HG03139 (cell line): ENCODE measurements around the gene PCDH9.

Experiments used
- ATAC-seq: cut with Tn5 transposase; IDR thresholded peaks from one replicate; pipeline ENCODE4 v1.9.1; 2021; ENCODE audit not compliant: unreplicated experiment

Gene PCDH9

GRCh38 chr13:66556306-66556705 is 673.8 kb downstream of the PCDH9 start:
- no peak for ATAC-seq

- ATAC-seq: no peak
Observed at GRCh38 chr13:66553391-66553790, 676.7 kb downstream of the PCDH9 start.

DNA sequence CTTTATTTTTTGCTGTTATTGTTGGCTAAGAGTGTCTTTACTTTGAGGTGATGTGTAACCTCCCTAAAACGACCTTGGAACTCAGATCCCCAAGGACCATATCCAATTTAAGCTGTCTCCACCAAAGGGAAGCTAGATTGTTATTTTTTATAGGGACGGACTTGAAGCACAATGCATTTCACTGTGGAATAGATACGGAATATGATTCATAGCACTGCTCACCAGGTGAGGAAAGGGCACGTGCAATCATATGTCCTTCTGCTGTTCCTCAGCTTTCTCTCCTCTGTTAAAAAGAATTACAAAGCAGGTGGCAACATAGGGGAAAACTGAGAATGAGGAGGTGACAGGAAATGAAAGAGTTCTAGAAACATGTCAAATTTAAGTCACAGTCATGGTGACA is 679.0 kb downstream of the PCDH9 start:
- no peak for ATAC-seq

DNA sequence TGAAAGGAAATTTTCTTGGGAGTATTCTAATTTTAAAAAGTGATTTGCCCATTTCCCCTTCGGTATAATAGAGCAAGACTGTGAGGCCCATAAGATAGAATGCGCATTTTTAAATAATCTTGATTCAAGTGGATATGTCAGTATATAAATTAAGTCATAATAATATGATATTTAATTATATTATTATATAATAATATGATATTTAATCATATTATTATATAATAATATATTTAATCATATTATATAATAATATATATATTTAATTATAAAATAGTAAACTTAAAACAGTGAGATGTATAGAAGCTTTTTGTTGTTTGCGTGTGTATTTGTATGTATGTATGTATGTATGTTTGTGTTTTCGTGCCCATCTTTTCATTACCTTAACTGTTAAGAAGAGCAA is 682.5 kb downstream of the PCDH9 start:
- no peak for ATAC-seq

- ATAC-seq: no peak
Observed at GRCh38 chr13:66546534-66547379, 683.4 kb downstream of the PCDH9 start.

DNA sequence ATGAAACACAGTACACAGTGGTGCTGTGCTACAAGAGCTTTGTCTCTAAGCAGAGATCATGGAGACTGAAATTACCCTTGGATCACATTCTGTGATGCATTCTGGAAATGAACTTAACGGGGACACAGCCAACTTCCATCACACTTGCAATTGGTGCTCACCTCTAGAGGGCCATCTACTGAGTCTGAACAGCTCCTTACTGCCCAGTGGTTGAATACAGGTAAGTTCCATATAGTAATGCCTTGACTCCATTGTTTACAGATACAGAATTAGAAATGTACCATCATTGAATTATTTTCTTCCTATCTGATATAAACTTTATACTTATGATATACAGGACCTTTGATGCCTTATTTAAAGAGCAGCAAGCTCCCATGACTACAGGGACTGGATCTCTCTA is 686.4 kb downstream of the PCDH9 start:
- ATAC-seq: no peak

GRCh38 chr13:66537417-66537816 is 692.7 kb downstream of the PCDH9 start:
- ATAC-seq: no peak

GRCh38 chr13:66536746-66537145 is 693.4 kb downstream of the PCDH9 start:
- ATAC-seq: no peak

DNA sequence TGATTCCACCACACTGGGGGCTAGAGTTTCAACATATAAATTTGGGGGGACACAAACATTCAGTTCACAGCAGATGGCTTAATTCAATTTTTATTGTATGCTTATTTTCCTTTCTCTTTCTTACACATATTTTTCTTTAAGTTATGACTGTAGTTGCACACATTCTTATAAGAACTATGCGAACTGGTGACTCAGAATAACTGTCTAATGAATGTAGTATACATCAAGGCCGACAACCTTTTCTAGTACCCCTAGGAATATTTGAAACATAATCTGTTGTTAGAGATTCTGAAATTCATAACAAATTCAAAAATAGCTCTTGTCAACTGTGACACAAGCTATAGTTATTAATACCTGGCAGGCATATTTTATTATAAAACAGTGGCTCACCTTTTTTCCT is 695.6 kb downstream of the PCDH9 start:
- ATAC-seq: no peak

DNA sequence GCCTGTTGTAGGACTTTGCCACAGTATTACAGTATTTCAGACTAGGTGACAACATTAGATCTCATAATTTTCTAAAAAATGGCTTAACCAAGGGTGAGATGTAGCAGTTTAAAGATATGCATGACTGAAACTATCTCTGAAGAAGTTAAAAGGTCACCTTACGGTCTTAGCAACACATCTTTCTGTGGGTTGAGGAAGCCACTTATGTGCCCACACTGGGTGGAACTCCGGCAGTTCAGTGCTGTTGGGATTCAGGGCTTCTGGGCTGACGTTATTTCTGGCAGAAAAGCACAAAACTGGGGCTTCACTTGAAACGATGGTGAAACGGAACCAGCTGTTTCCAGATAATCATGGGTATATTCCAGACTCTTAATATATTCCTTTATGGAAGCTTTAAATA is 697.3 kb downstream of the PCDH9 start:
- ATAC-seq: no peak

DNA sequence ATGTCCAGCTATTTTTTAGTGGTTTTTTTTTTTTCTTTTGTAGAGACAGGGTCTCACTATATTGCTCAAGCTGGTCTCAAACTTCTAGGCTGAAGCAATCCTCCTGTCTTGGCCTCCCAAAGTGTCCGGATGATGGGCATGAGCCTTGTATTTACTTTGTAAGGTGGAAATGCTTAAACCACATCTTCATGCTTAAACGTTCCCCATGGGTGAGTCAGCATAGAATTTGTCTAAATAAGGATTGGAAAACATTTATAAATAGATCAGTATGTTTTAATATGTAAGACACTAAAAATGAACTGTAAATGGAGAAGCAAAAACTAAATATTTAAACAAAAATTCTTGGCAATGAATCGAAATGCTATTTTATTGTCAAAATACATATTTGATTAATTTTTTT is 698.0 kb downstream of the PCDH9 start:
- no peak for ATAC-seq

DNA sequence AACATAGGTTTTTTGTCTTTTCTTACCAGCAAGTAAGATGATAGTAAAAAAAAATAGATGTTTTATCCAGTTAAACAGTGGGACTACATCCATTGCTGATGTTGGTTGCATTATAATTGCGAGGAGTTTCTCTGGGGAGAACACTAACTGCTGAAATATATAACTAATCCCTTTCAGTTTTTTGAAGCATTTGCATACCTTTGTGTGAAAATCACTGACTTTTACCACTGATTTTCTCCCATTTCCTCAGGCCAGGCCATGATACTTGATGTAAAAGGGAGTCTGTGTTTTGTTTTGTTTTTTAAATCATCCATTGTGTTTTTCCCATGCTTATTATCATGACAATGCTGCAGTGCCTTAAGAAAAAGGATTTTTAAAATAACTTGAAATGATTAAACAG is 699.5 kb downstream of the PCDH9 start:
- no peak for ATAC-seq

DNA sequence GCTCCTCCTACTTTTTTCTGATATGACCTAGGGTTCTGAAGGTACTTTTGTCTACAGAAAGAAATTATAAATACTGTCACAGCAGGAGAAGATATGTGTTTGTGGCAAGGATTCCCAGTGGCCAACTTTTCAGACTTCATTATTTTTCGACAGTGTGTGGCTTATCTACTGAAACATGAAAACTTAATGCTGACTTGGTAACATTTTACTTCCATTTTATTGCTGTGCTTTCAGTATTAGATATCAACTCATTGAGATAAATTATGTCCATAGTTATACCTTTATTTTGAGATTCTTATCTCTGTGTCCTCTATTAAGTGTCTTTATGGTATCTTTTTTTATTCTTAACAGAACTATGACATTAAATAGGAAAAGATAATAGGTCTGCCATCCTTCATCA is 700.0 kb downstream of the PCDH9 start:
- ATAC-seq: no peak

GRCh38 chr13:66528944-66529576 is 701.1 kb downstream of the PCDH9 start:
- no peak for ATAC-seq

DNA sequence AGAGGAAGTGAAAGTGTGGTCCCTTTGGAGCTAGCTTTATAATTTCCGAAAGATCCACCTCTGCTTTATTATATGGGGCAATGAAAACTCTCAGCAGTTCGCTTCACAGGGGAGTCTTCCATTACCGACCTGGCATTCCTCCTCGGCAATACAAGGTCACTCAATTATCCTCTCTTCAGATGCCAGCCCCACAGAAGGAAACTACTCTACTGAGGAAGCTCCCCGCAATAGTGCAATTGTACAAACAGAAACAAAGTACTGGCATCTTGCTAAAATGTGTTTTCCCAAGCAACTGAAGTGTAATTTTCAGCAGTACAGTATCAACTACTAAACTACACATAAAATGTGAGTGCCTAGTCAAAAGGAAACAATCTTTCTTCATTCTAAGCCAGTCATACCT is 702.0 kb downstream of the PCDH9 start:
- no peak for ATAC-seq

DNA sequence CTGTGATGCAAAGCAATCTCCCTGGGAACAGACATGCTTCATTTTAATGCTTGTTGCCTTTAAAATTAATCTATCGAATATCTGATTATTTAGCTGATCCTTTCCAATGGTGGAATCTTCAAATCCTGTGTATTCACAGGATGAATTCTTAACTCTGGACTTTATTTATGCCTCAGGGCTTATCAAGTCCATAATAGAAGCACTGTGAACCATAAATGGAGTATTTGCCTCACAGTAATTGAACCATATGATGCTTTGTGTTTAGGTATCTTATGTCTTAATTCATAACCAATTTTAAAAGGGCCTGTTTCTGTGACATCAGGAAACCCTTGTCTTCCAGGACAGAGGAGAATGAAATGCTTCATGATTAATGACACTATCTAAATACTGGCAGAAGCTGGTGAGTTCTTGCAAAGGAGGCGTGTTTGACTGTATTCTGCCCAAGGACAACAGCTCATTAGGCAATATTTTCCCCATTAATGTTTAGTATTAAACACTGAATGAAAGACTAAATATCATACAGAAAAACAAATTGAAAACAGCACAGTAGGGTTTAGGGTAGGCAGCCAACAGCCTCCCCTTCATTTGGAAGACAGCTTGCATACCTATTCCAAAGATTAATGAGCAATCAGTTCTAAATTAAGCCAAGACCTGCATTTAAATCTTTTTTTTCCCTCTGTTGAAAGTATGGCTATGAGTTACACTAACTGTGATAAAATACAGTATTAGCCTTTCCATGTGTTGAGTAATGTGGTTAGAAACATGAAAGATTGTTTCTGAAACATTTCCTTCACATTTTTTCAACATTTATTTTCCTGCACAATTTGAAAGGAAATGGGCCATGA is 709.4 kb downstream of the PCDH9 start:
- ATAC-seq: no peak

DNA sequence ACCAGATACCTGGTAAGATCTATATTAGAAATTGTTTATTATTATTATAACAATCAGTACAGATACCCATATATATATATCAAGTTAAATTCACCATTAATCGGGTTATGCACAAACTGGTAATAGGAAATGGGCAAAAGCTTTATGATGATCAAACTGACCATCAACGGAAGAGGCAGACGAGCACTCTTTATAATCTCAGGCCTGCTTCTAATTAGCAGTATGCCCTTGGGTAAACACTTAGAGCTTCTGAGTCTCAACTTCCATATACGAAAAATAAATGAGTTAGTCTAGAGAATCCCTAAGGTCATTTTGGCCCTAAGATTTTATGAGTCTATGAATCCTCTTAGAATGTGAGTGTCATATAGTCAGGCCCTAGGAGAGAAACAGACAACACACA is 710.9 kb downstream of the PCDH9 start:
- no peak for ATAC-seq

DNA sequence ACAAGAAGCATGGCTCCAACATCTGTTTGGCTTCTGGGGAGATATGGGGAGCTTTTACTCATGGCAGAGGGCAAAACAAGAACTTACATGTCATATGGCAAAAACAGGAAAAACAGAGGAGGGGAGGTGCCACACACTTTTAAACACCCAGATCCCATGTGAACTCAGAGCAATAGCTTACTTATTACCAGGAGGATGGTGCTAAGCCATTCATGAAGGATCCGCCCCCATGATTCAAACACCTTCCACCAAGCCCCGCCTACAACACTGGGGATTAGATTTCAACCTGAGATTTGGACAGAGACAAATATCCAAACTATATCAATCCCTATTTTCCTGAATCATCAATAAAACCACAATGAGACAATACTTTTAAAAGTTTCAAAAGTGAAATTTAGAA is 712.1 kb downstream of the PCDH9 start:
- no peak for ATAC-seq

DNA sequence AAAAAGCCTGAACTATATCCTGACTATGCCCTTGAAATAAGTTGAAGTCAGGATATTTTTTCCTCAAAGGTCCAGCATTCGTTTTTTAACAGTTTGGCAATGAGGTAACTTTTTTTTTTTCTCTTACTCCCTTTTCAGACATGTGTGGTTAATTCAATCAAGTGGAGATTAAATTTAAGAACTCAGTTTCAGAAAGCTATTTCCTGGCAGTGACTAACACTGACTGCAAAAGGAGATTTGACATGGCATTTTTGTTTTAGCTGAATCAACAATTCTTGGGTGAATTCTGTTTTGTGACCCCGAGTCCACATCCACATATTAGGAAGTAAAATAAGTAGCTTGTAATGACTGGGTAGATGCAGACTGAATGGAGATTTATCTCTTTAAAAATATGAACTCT is 716.4 kb downstream of the PCDH9 start:
- no peak for ATAC-seq

DNA sequence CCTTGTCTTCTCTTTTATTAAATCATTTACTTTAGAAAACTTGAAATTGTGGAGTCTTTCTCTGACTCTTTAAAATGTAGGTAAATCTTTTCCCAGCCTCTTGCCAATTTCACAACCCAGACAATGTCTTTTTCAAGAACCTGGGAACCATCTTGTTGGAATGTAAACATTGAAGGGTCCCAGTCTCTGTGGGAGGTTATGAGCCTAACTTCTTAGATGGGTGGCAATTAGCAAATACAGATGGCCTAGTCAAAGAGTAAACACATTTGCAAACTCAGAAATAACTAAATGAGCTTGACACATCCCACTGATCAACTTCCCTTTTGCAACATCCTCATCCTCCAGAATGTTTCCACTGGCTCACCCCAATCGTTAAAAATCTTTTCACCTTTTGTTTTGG is 721.0 kb downstream of the PCDH9 start:
- no peak for ATAC-seq

- no peak for ATAC-seq
Observed at GRCh38 chr13:66508153-66508909, 721.8 kb downstream of the PCDH9 start.
